Measurements from ENCODE around the gene SNPH. TPM values are rescaled to one million over a fixed set of nuclear protein-coding genes. Genes with fewer than 3 reads are reported as not detected.
A peak's percentile ranks its signal among the peaks of the same experiment; 100 is the strongest.

Gene SNPH
- total and polyA plus RNA-seq, 8 donors, result 1.1 to 4.3 (median 2.5) TPM

GRCh38 chr20:1265226-1265915 lies 723 bp upstream of the SNPH start:
- Histone ChIP-seq H3K4me3 (peak overlapping the region in 1 of 4 donors; percentile 90), H3K9me3 (no peaks in the 10 kb centered on the region), H3K27me3 (peaks cover 0 to 5% (median 0%) of the 10 kb centered on the region in 4 donors), H3K36me3 (no peaks in the 10 kb centered on the region), H3K27ac (no peak overlapping the region), H3K4me1 (peaks cover 0 to 4% (median 0%) of the 10 kb centered on the region in 3 donors)
- TF ChIP-seq CTCF (IDR thresholded peaks at IDR 0.05), result no peak
- DNase-seq, result no peak
- no peak for ATAC-seq
- 86 to 91% methylated on average over 4 of the region's 4 CpGs for WGBS, 2 donors
- FAIRE-seq, result no peak
- intact Hi-C loops (cut with DNase I), result no loop called here

DNA sequence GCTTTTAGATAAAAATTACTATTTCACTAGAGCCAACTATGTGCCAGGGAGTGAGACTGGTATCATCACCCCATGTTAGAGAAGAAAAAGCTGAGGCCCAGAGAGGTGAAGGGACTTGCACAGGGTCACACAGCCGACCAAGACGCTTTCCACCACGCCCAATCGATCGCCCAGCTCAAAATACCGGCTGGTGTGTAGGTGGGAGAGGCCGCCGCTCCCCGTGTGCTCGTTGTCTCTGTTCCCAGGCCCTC lies 253 bp upstream of the SNPH start:
- no peak for FAIRE-seq

GRCh38 chr20:1267161-1267560 lies 1.1 kb downstream of the SNPH start:
- Histone ChIP-seq H3K27ac (no peak overlapping the region), H3K4me3 (peak overlapping the region in 1 of 4 donors; percentile 90), H3K9me3 (no peaks in the 10 kb centered on the region), H3K27me3 (no peaks in the 10 kb centered on the region), H3K4me1 (peaks cover 0 to 4% (median 0%) of the 10 kb centered on the region in 3 donors), H3K36me3 (no peaks in the 10 kb centered on the region)
- 77 to 84% methylated on average over 8 of the region's 8 CpGs for WGBS, 2 donors
- no peak for TF ChIP-seq CTCF (IDR thresholded peaks at IDR 0.05)
- DNase-seq, result no peak
- no peak for ATAC-seq
- no peak for FAIRE-seq
- intact Hi-C loops (cut with DNase I), result no loop called here

More for the DNA sequence above, 253 bp upstream of the SNPH start:
- TF ChIP-seq CTCF (IDR thresholded peaks at IDR 0.05), result no peak
- 1 to 3% methylated on average over 10 of the region's 10 CpGs for WGBS, 2 donors
- DNase-seq (no peak), ATAC-seq (no peak)
- Histone ChIP-seq H3K27ac (no peak overlapping the region), H3K27me3 (peaks cover 0 to 4% (median 0%) of the 10 kb centered on the region in 4 donors), H3K4me3 (peak overlapping the region; percentile 72 to 90 (median 81)), H3K4me1 (peaks cover 0 to 4% (median 0%) of the 10 kb centered on the region in 3 donors), H3K9me3 (no peaks in the 10 kb centered on the region), H3K36me3 (no peaks in the 10 kb centered on the region)
- intact Hi-C loops (cut with DNase I), result no loop called here

GRCh38 chr20:1267809-1268374 lies 1.8 kb downstream of the SNPH start:
- intact Hi-C loops (cut with DNase I), result no loop called here
- Histone ChIP-seq H3K27ac (no peak overlapping the region), H3K27me3 (no peaks in the 10 kb centered on the region), H3K4me3 (no peak overlapping the region), H3K4me1 (peaks cover 0 to 4% (median 0%) of the 10 kb centered on the region in 3 donors), H3K9me3 (no peaks in the 10 kb centered on the region), H3K36me3 (no peaks in the 10 kb centered on the region)
- DNase-seq (no peak), ATAC-seq (no peak), FAIRE-seq (no peak)
- no peak for TF ChIP-seq CTCF (IDR thresholded peaks at IDR 0.05)
- WGBS, 2 donors, result 94 to 96% methylated on average over 3 of the region's 3 CpGs

DNA sequence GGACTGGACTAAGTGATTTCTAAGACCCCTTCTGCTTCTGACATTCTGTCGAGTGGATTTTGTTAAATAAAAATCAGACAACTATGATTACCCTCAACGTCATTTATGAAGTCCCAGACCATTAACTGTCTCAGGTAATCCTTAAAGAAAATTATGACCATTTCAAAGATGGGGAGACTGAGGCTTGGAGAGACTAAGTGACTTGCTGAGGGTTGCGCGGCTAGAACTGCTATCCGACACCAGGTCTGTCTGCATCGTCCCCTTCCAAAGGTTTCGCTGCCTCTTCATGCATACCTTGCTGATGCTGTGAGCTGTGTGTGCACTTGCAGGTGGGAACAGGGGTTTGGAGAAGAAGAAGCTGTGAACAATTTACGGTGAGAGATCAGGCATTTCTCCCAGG lies 3.1 kb downstream of the SNPH start:
- Histone ChIP-seq H3K4me3 (no peak overlapping the region), H3K36me3 (no peaks in the 10 kb centered on the region), H3K27me3 (no peaks in the 10 kb centered on the region), H3K27ac (no peak overlapping the region), H3K4me1 (peaks cover 0 to 4% (median 0%) of the 10 kb centered on the region in 3 donors), H3K9me3 (no peaks in the 10 kb centered on the region)
- intact Hi-C loops (cut with DNase I), result no loop called here
- no peak for ATAC-seq
- WGBS, 2 donors, result 83 to 91% methylated on average over 8 of the region's 8 CpGs
- no peak for TF ChIP-seq CTCF (IDR thresholded peaks at IDR 0.05)
- no peak for DNase-seq
- FAIRE-seq, result no peak
